ENCODE data around the gene TTC34.
"Not testable (repeated sequence)": the region's sequence is repeated elsewhere in the genome, so short reads cannot be mapped to it uniquely, and the experiment has no call there.

DNA sequence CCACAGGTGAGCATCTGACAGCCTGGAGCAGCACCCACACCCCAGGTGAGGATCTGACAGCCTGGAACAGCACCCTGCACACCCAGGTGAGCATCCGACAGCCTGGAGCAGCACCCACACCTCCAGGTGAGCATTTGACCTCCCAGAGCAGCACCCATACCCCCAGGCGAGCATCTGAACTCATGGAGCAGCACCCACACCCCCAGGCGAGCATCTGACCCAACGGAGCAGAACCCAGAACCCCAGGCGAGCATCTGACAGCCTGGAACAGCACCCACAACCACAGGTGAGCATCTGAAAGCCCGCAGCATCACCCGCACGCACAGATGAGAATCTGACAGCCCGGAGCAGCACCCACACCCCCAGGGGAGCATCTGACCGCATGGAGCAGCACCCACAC is 111.3 kb downstream of the TTC34 start:
- TF ChIP-seq, protein P1, sequence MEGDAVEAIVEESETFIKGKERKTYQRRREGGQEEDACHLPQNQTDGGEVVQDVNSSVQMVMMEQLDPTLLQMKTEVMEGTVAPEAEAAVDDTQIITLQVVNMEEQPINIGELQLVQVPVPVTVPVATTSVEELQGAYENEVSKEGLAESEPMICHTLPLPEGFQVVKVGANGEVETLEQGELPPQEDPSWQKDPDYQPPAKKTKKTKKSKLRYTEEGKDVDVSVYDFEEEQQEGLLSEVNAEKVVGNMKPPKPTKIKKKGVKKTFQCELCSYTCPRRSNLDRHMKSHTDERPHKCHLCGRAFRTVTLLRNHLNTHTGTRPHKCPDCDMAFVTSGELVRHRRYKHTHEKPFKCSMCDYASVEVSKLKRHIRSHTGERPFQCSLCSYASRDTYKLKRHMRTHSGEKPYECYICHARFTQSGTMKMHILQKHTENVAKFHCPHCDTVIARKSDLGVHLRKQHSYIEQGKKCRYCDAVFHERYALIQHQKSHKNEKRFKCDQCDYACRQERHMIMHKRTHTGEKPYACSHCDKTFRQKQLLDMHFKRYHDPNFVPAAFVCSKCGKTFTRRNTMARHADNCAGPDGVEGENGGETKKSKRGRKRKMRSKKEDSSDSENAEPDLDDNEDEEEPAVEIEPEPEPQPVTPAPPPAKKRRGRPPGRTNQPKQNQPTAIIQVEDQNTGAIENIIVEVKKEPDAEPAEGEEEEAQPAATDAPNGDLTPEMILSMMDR (IDR thresholded peaks at IDR 0.05): not testable (repeated sequence)
- TF ChIP-seq EZH2, EZH2phosphoT487 (IDR thresholded peaks at IDR 0.05): not testable (repeated sequence)

All from neural progenitor cell (in vitro differentiated cells).